HG03460 (cell line): ENCODE results near the gene DENND5B.
"Not testable (repeated sequence)": the region's sequence is repeated elsewhere in the genome, so short reads cannot be mapped to it uniquely, and the experiment has no call there.

Experiments used
- ATAC-seq: cut with Tn5 transposase; IDR thresholded peaks from one replicate; pipeline ENCODE4 v1.9.1; 2021; ENCODE audit not compliant: unreplicated experiment

DENND5B gene

GRCh38 chr12:31508436-31509150 is 82.3 kb downstream of the DENND5B start:
- ATAC-seq = no peak

DNA sequence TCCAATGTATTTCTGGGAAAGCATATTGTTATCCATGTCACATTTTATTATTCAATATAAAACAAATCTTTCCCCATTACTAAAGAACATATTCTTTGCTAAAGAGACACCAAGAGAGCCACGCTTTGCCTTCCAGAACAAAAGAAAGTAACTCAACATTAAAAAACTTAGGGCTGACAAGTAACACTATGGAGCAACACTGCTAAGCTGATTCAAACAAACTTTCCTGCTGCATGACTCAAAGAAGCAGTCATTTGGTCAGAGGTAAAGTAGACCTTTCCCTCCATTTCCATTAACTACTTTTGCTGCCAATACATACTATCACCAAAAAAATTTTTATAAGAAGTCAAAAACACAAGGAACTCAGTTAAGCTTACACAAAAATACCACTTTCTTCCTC is 83.0 kb downstream of the DENND5B start:
- ATAC-seq = no peak

DNA sequence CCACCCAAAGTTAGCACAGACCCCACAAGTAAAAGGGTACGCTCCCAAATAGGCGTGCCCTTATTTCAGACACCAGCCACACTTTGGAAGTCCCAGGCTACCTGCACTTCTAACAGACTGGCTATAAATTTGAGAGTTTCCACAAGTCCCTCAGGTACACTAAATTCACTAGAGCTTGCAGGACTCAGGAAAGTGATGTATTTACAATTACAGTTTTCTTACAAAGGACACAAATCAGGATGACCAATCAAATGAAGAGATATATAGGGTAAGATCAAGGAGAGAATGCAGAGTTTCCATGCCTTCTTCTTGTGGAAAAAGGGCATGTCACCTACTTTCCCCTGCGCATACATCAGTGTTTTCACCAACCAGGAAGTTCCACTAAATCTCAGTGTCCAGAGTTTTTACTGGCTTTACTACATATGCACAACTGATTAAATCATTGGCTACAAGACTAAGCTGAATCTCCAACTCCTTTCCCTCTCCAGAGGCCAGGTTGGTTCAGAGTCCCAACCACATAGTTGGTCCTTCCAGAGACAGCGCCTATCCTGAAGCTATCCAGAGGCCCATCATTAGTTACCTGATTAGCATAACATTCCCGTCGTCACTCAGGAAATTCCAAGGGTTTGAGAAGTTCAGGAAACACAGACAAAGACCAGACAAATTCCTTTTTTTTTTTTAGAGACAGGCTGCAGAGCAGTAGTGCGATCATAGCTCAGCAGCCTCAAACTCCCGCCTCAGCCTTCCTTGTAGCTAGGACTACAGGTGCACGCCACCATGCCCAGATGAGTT is 84.2 kb downstream of the DENND5B start:
- ATAC-seq = no peak

- no peak for ATAC-seq
These were observed 86.2 kb downstream of the DENND5B start for GRCh38 chr12:31504625-31505222.

DNA sequence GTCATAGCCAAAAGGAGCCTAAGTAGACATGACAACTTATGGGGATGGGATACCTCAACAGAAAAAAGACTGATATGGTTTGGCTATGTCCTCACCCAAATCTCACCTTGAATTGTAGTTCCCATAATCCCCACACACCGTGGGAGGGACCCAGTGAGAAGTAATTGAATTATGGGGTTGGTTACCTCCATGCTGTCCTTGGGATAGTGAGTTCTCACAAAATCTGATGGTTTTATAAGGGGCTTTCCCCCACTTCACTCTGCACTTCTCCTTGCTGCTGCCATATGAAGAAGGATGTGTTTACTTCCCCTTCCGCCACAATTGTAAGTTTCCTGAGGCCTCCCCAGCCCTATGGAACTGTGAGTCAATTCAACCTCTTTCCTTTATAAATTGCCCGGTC is 89.9 kb downstream of the DENND5B start:
- not testable (repeated sequence) for ATAC-seq

DNA sequence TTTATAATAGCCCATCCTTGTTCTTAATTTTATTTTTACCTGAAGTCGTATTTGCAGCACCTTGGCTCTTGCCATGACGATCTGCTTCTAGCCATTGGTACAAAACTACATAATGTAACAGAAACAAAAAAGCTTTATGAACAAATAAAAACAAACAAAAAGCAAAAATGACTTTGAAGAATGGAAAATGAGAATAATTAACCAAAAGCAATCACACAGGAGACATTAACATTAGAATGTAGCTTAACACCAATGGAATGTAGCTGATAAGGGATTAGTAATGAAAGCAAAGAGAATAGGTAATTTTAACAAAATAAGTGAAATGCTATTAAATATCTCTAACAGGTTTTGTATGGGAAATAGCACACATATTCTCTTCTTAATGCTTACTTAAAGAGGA is 91.4 kb downstream of the DENND5B start:
- ATAC-seq = no peak

- no peak for ATAC-seq
These were observed 92.5 kb downstream of the DENND5B start for GRCh38 chr12:31498424-31498823.

DNA sequence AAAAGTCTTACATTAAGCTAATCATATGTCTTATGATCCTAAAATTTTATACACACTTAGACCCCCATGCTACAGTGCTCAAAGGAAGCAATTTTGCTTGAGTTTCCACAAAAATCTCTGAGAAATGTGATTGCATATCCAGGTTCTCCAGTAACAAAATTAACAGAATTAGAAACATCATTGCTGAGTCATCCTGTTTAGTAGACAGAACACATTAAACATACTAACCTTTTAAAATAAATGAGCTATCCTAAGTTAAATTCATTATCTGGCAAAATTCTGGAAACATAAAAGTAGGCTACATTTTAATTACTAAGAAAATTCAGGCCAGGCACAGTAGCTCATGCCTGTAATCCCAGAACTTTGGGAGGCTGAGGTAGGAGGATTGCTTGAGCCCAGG is 94.7 kb downstream of the DENND5B start:
- ATAC-seq = no peak

- ATAC-seq = no peak
These were observed 96.5 kb downstream of the DENND5B start for GRCh38 chr12:31494455-31494854.

GRCh38 chr12:31492599-31493196 is 98.2 kb downstream of the DENND5B start:
- no peak for ATAC-seq

GRCh38 chr12:31491841-31492598 is 98.9 kb downstream of the DENND5B start:
- ATAC-seq = no peak

GRCh38 chr12:31491241-31491794 is 99.6 kb downstream of the DENND5B start:
- ATAC-seq = no peak

GRCh38 chr12:31488737-31489338 is 102.1 kb downstream of the DENND5B start:
- ATAC-seq = no peak

DNA sequence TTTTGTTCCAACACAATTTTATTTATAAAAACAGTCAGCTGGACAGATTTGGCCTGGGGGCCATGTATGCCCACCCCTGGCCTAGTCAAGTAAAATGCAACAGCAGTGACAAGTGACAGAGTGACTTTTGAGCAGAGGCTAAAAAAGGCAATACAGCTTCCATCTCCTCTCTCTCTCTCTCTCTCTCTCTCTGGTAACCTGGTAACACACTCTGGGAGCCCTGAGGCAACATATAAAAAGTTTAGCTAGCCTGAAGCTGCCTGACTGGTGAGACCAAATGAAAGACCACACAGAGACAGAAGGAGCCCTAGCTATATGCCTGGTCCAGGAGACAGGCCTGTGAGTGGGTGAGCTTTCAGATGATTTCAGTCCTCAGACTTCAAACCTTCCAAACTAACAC is 105.4 kb downstream of the DENND5B start:
- no peak for ATAC-seq

- no peak for ATAC-seq
These were observed 108.1 kb downstream of the DENND5B start for GRCh38 chr12:31482816-31483215.

- no peak for ATAC-seq
These were observed 109.5 kb downstream of the DENND5B start for GRCh38 chr12:31481415-31481814.

DNA sequence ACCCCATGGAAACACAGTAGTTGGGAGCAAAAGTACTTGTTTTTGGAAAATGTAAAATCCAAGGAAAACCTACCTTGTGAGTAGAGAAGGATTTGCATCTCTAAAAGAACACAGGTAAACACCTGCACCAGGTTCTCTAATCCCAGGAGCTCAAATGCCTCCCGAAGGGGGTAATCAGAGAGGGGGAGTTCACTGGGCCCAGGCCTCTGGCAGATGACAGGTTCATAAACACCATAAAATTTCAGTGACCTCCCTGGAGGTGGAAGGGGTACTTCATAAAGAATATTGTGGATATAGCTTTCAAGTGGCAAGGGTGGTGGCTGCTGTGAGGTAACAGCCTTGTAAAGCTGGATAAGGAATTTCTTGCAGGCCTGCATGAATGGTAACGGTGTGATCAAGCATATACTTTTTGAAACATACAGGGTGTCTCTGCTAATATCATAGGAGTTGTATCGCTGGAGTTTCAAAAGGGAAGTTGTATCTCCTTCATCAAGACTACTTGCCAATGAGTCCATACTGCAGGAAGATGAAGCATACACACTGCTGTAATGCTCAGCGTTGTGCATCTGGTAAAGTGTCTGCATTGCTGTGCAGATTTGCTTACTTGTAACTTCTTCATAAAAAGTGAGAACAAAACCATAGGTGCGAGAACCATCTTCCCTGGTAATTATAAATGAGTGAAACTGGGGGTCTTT is 111.3 kb downstream of the DENND5B start:
- ATAC-seq = no peak

DNA sequence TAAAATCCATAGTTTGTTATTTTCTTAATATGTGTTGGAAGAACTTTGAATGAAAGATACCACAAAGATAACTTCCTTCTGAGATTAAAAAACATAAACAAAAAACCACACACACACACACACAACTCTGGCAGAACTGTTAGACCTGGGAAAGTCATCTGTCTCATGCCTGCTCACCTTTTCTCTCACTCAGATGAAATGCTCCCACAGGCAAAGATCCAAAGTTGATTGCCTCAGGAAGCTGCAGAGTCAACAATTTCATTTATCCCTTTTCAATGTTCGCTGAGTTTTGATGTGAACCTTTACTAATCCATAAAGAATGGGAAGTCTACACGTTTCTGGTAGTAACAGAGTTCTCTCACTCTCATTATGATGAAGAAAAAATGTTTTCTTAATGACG is 112.0 kb downstream of the DENND5B start:
- no peak for ATAC-seq

DNA sequence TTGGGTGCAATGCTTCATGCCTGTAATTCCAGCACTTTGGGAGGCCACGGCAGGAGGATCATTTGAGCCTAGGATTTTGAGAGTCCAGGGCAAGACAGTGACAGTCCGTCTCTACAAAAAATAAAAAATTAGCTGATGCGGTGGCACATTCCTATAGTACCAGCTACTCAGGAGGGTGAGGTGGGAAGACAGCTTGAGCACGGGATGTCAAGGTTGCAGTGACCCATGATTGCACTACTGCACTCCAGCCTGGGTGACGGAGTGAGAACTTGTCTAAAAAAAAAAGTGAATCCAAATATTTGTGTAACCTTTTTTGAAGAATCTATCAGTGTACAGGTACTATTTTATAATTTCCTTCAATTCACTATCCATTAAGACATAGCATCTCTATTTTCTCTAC is 112.5 kb downstream of the DENND5B start:
- ATAC-seq = no peak

GRCh38 chr12:31477687-31478086 is 113.2 kb downstream of the DENND5B start:
- peak; percentile 67 for ATAC-seq
